ENCODE data around the gene RFC2.
A peak's percentile ranks its signal among the peaks of the same experiment; 100 is the strongest.
"Not testable (repeated sequence)": the region's sequence is repeated elsewhere in the genome, so short reads cannot be mapped to it uniquely, and the experiment has no call there.

RFC2 gene

GRCh38 chr7:74282748-74283459, 28.7 kb upstream of the RFC2 start:
- no peak for DNase-seq

GRCh38 chr7:74280985-74281384, 26.8 kb upstream of the RFC2 start:
- DNase-seq = no peak

DNA sequence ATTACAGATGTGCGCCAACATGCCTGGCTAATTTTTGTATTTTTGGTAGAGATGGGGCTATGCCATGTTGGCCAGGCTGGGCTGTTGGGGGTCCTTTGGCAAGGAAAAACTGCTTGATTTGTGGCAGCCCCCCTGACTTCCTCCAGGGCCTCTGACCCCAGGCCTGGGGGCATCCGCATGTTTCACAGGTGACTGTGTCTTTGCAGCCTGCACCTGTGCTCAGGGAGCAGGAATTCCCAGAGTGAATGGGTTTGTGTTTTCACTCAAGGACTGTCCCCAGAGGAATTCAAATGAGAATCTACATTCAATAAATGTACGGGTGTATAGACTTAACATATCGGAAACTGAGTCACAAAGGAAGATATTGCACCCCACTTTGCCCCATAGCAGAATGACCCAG, 23.4 kb upstream of the RFC2 start:
- no peak for DNase-seq

DNA sequence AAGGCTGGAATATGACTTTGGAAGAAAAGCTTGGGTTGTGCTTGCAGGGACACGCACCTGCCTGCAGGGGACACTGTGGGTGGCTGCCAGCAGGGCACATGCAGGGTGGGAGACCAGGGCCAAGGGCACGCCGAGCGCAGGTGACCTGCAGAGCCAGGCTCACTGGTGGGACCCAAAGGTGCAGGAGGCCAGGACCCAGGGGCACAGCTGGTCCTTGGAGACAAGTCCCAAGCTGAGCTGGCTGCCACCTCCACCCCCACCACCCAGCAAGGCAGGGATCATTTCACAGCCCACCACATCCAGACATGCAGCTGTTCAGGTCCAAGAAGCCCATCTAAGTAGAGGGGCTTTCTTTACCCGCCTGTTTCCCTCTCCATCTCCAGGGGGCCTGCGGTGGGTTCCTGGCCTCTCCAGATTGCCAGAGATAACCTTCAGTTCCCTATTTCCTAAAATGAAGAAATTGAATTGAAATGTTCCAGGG, 21.2 kb upstream of the RFC2 start:
- DNase-seq = peak; percentile 23 to 33

- peak; percentile 49 to 53 for DNase-seq
These were observed 18.3 kb upstream of the RFC2 start for GRCh38 chr7:74272305-74273038.

GRCh38 chr7:74271742-74272141, 17.5 kb upstream of the RFC2 start:
- DNase-seq = no peak

GRCh38 chr7:74269757-74270277, 15.6 kb upstream of the RFC2 start:
- DNase-seq = peak; percentile 69 to 70

DNA sequence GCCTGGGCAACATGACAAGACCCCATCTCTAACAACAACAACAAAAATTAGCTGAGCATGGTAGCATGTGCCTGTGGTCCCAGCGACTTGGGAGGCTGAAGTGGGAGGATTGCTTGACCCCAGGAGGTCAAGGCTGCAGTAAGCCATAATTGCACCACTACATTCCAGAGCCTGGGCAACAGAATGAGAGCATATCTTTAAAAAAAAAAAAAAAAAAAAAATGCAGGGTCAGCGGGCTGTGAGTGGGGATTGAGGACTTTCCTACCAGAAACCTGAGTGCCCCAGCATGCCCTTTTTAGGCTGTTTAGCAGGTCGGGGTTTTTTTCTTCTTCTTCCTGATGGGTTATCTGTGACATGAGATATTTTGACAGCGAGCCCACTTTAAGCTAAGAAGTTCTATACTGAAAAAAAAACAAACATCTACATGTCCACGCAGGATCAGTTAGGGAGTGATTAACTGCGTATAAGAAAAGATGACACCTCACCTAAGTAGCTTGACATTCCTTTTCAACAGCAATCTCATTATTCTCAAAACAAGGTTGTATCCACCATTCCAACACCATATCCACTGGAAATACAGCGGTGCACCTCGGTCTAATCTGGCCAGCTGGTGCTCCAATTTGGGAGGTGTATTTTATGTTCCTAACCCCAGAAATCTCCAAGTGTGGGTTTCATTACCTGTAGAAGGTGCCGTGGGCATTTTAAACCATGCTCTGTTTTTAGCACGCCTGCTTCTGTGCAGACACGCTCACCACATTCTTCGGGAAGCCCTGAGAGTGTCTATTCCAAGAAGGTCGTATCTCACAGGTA, 13.8 kb upstream of the RFC2 start:
- DNase-seq = no peak

- DNase-seq = no peak
These were observed 12.2 kb upstream of the RFC2 start for GRCh38 chr7:74266191-74266963.

- DNase-seq = no peak
These were observed 9.4 kb upstream of the RFC2 start for GRCh38 chr7:74263399-74264120.

DNA sequence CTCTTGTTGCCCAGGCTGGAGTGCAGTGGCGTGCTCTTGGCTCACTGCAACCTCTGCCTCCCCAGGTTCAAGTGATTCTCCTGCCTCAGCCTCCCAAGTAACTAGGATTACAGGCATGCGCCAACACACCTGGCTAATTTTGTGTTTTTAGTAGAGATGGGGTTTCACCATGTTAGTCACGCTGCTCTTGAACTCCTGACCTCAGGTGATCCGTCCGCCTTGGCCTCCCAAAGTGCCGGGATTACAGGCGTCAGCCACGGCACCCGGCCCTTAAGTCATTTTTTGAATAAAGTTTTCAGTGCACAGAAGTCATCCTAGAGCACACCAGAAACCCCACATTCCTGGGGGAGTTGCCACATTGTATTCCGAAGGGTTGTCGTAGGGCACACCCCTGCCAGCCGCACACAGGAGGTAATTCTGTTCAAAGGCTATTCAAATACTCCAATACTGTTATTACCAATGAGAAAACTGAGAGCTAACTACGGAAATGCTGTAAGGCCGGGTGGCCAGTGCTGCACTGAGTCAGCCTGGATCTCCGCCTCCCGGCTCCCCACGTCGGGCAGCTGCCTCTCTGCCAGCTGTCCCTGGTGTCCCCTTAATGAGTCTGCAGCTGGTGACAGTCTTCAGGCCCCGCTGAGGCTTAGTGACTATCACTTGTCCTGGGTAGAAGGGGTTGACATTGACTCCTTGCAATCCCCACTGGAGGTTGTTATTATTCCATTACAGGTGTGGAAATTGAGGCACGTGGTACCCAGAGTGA, 8.6 kb upstream of the RFC2 start:
- DNase-seq = no peak

DNA sequence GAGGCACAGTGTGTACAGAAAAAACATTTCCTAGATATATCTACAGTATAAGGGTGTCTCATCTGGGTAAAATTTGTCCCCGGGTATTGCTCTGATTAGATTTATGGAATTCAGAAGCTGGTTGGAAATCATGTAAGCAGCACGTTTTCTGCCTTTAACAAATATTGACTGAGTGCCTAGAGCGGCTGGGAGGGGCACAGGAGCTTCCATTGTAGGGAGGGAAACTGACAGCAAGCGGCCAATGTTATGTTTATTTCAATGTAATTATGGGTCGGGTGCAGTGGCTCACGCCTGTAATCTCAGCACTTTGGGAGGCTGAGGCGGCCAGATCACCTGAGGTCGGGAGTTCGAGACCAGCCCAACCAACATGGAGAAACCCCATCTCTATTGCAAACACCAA, 4.4 kb upstream of the RFC2 start:
- DNase-seq = no peak

DNA sequence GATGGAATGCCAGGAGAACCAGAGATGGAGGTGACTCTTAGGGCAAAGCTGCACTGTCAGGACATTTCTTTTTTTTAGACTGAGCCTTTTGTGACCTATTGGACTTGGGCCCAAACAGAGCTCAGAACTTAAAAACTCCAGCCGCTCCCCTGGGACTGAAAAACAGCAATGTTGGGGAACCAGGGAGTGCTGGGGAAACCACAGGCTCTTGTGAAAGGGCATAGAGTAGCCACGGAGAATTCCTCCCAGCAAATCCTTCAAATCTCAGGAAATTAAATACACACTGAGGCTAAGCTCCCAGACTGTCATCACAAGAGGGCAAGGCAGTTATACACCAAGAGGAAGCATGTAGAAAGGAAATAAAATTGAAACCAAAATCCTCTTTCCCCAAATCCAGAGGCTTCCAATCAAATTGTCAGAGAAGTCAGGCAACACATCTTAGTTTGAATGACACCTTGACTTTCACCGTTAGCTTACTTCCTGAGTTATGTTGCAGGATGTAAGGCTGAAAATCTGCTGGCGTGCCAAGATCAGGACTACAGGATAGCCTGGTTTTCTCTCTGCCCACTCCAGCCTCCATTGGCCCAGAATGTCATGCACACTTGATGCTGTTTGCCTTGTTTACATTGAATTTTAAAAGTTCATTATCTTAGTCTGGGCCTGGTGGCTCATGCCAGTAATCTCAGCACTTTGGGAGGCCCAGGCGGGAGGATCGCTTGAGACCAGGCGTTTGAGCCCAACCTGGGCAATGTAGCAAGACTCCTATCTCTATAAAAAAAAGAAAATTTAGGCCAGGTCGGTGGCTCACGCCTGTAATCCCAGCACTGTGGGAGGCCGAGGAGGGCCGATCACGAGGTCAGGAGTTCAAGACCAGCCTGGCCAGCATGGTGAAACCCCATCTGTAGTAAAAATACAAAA, 2.6 kb upstream of the RFC2 start:
- no peak for DNase-seq

DNA sequence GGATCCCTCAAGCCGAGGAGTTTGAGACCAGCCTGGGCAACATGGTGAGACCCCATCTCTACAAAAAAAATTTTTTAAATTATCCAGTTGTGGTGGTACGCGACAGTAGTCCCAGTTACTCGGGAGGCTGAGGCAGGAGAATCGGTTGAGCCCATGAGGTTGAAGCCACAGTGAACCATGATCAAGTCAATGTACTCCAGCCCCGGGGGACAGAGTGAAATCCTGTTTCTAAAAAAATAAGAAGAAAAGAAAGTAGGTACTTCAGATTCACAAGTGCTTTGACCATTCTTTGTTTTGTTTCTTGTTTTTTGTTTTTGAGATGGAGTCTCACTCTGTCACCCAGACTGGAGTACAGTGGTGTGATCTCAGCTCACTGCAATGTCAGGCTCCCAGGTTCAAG, 1.3 kb upstream of the RFC2 start:
- not testable (repeated sequence) for DNase-seq

GRCh38 chr7:74254858-74255379, 720 bp upstream of the RFC2 start:
- DNase-seq = no peak

GRCh38 chr7:74253835-74254128, 417 bp downstream of the RFC2 start:
- no peak for DNase-seq

- DNase-seq = peak in 1 of 2 experiments; percentile 27
These were observed 868 bp downstream of the RFC2 start for GRCh38 chr7:74253331-74253730.

GRCh38 chr7:74252893-74253292, 1.3 kb downstream of the RFC2 start:
- DNase-seq = no peak

DNA sequence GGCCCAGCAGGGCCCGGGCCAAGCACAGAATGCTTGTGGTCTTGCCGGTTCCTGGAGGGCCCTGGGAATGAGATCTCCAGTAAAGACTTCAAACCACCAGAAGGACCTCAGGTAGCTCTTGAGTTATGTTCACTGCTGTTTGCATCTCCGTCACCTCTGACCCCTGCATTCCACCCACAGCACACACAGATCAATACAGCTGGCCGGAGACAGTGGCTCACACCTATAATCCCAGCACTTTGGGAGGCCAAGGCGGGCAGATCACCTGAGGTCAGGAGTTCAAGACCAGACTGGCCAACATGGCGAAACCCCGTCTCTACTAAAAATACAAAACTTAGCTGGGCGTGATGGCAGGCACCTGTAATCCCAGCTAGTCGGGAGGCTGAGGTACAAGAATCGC, 5.1 kb downstream of the RFC2 start:
- DNase-seq = not testable (repeated sequence)

DNA sequence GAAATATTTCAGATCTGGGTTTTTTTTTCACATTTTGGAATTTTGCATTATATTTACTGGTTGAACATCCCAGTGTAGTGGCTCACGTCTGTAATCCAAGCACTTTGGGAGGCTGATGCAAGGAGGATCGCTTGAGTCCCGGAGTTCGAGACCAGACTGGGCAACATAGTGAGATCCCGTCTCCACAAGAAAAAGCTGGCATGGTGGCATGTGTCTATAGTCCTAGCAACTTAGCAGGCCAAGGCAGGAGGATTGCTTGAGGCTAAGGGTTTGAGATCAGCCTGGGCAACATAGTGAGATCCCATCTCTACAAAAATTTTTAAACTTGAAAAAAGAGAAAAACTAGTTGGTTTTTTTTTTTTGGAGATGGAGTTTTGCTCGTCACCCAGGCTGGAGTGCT, 6.0 kb downstream of the RFC2 start:
- no peak for DNase-seq

Measured in activated T-cell treated with anti-CD3 and anti-CD28 coated beads, Interleukin-2, amount 50 U/mL, for 48 hours (primary cell).